K562 (cell line): ENCODE data around the gene PPT2. TPM values are rescaled to one million over a fixed set of nuclear protein-coding genes. Genes with fewer than 3 reads are reported as not detected.

Source experiments
- ATAC-seq: fragments of 200-7000 bp; cut with Tn5 transposase; 3 replicates; pipeline ENCODE4 v1.9.1; 2020; ENCODE audit warnings: moderate library complexity
- BruUV-seq: library from RNA; stranded (reverse); fragments of 400-500 nt; replicated peaks from 2 replicates; lab custom pipeline; 2021; lab: Mats Ljungman, UMichigan
- CTCF ChIA-PET: fragments of 300-600 bp; formaldehyde crosslinking; extraction: SDS; loops from one replicate; lab custom pipeline; 2021; ENCODE audit warnings: low intra/inter-chr PET ratio; lab: Yijun Ruan, JAX
- POLR2A ChIA-PET: fragments of 300-600, 350-650 bp; sonication (Branson Sonifier 250); formaldehyde crosslinking; extraction: SDS; loops from one replicate; lab custom pipeline; 2021; ENCODE audit warnings: antibody characterized with exemption, inconsistent platforms; lab: Yijun Ruan, JAX
- DNase-seq, 4 experiments: peaks; one replicate each; pipeline versions ENCODE4 v3.0.0 to v3.0.0-alpha.2; 2011 to 2018; ENCODE audit warnings: low spot score in 3 of 4, mixed read lengths in 3 of 4; ENCODE audit errors: extremely low read depth in 1 of 4
- FAIRE-seq: peaks from 2 replicates; lab custom pipeline; 2011; peaks lifted over from hg19 to GRCh38; lab: Jason Lieb, UNC
- H2AFZ ChIP-seq: 2 replicates; pipeline ENCODE4 v1.6.0; 2011; ENCODE audit warnings: low read depth, low read length, control low read depth, inconsistent platforms
- H3K27ac ChIP-seq: fragments of 200-600 bp; 3 replicates; pipeline ENCODE4 v1.8.0; 2011; ENCODE audit warnings: low read depth, mild to moderate bottlenecking, control low read depth, inconsistent platforms, low read length, moderate library complexity, mixed read lengths; ENCODE audit errors: extremely low read depth
- H3K27me3 ChIP-seq, 2 experiments: fragments of 300-600 bp in 1 of 2; 2 replicates in 1 of 2; 3 replicates in 1 of 2; pipeline versions ENCODE4 v1.6.0 to v1.8.0; 2011; ENCODE audit warnings: inconsistent platforms in 2 of 2, low read length in 2 of 2, mild to moderate bottlenecking in 1 of 2, mixed read lengths in 1 of 2, moderate library complexity in 1 of 2; ENCODE audit not compliant: control insufficient read depth in 2 of 2, insufficient read depth in 2 of 2
- H3K36me3 ChIP-seq: fragments of 300-600 bp; 3 replicates; pipeline ENCODE4 v1.8.0; 2011; ENCODE audit warnings: mild to moderate bottlenecking, low read length, inconsistent platforms; ENCODE audit not compliant: control insufficient read depth, insufficient read depth
- H3K4me1 ChIP-seq, 2 experiments: fragments of 200-600 bp in 1 of 2; replicated peaks in 1 of 2; 2 replicates in 1 of 2; 3 replicates in 1 of 2; pipeline versions ENCODE4 v1.5.1 to v1.8.0; 2011; ENCODE audit warnings: inconsistent platforms in 2 of 2, low read length in 2 of 2, mild to moderate bottlenecking in 1 of 2, mixed read lengths in 1 of 2, moderate library complexity in 1 of 2; ENCODE audit not compliant: control insufficient read depth in 2 of 2, insufficient read depth in 2 of 2
- H3K4me2 ChIP-seq: 2 replicates; pipeline ENCODE4 v1.6.1; 2011; ENCODE audit warnings: low read length, control low read depth, inconsistent platforms, mixed read lengths; ENCODE audit not compliant: insufficient read depth
- H3K4me3 ChIP-seq: fragments of 200-600 bp; sonication (generic), shearing (Covaris generic); 2 replicates; pipeline ENCODE4 v1.5.1; 2016; ENCODE audit warnings: control low read depth, inconsistent platforms
- H3K79me2 ChIP-seq: fragments of 200-600 bp; 3 replicates; pipeline ENCODE4 v1.8.0; 2011; ENCODE audit warnings: low read length, inconsistent platforms; ENCODE audit not compliant: control insufficient read depth, insufficient read depth
- H3K9ac ChIP-seq, 2 experiments: 2 replicates each; pipeline versions ENCODE4 v1.6.0 to v1.6.1; 2011; ENCODE audit warnings: low read depth in 2 of 2, low read length in 2 of 2, control low read depth in 1 of 2, inconsistent platforms in 1 of 2, mild to moderate bottlenecking in 1 of 2, mixed read lengths in 1 of 2; ENCODE audit not compliant: insufficient read depth in 1 of 2
- H3K9me1 ChIP-seq: one replicate; pipeline ENCODE4 v1.6.0; 2011; ENCODE audit warnings: inconsistent platforms, mild to moderate bottlenecking, low read length, moderate library complexity; ENCODE audit not compliant: control insufficient read depth, insufficient read depth
- H3K9me3 ChIP-seq: replicated peaks from 2 replicates; pipeline ENCODE4 v1.5.1; 2011; ENCODE audit warnings: low read depth, low read length, inconsistent platforms; ENCODE audit not compliant: control insufficient read depth, insufficient read depth
- H4K20me1 ChIP-seq: replicated peaks from 2 replicates; pipeline ENCODE4 v1.6.1; 2011; ENCODE audit warnings: low read length, inconsistent platforms, mixed read lengths; ENCODE audit not compliant: control insufficient read depth, insufficient read depth
- AFF4 ChIP-seq: sonication (generic); formaldehyde crosslinking; IDR thresholded peaks from 2 replicates; pipeline ENCODE4 v1.8.0; 2023; ENCODE audit warnings: mild to moderate bottlenecking, missing genetic modification reagents
- BRCA1 ChIP-seq, 2 experiments: fragments of 450-650 bp in 1 of 2; sonication (generic) in 1 of 2; formaldehyde crosslinking in 1 of 2; IDR thresholded peaks; 2 replicates each; pipeline versions ENCODE4 v1.5.0 to v1.6.1; 2017 to 2020; ENCODE audit warnings: mild to moderate bottlenecking in 1 of 2, missing genetic modification reagents in 1 of 2
- C11orf30 ChIP-seq: fragments of 450-650 bp; IDR thresholded peaks from 2 replicates; pipeline ENCODE4 v1.6.1; 2016; ENCODE audit warnings: low read depth, mild to moderate bottlenecking
- CCAR2 ChIP-seq: fragments of 200-400 bp; formaldehyde crosslinking; IDR thresholded peaks from 2 replicates; pipeline ENCODE4 v1.6.1; 2017; ENCODE audit warnings: mild to moderate bottlenecking, low read depth, low read length
- FIP1L1 ChIP-seq: fragments of 200-400 bp; formaldehyde crosslinking; IDR thresholded peaks from 2 replicates; pipeline ENCODE4 v1.6.1; 2018; ENCODE audit warnings: mild to moderate bottlenecking, low read depth, low read length; ENCODE audit not compliant: poor library complexity, severe bottlenecking
- NCOR1 ChIP-seq: fragments of 450-650 bp; IDR thresholded peaks from 2 replicates; pipeline ENCODE4 v1.6.1; 2016; ENCODE audit warnings: mild to moderate bottlenecking, moderate library complexity
- POLR2A ChIP-seq: fragments of 450-650 bp; conservative IDR thresholded peaks from 2 replicates; pipeline ENCODE4 v1.6.1; 2016
- POLR2B ChIP-seq: fragments of 450-650 bp; IDR thresholded peaks from 2 replicates; pipeline ENCODE4 v1.6.1; 2018; ENCODE audit warnings: low read depth; ENCODE audit not compliant: partially characterized antibody
- RB1 ChIP-seq: fragments of 450-650 bp; IDR thresholded peaks from 2 replicates; pipeline ENCODE4 v1.6.1; 2017; ENCODE audit warnings: low read depth, mild to moderate bottlenecking
- STAG1 ChIP-seq: sonication (generic); formaldehyde crosslinking; IDR thresholded peaks from 2 replicates; pipeline ENCODE4 v1.5.0; 2020; ENCODE audit warnings: missing genetic modification reagents, borderline replicate concordance
- SUPT5H ChIP-seq: fragments of 450-650 bp; IDR thresholded peaks from 2 replicates; pipeline ENCODE4 v1.6.1; 2016
- ZC3H11A ChIP-seq: IDR thresholded peaks from 2 replicates; pipeline ENCODE4 v1.6.1; 2012; ENCODE audit warnings: low read depth, low read length, improper control_type of control experiment
- ZKSCAN8 ChIP-seq: fragments of 200-800 bp; sonication (Bioruptor generic); IDR thresholded peaks from 2 replicates; pipeline ENCODE4 v1.6.1; 2016; ENCODE audit warnings: missing genetic modification characterization, missing compliant biosample characterization
- WGBS: fragments of 100-300 bp; shearing (Covaris generic); methylation state at CpG from one replicate; pipeline ENCODE4 v1.1.6; 2016; ENCODE audit warnings: low coverage, mixed read lengths; ENCODE audit not compliant: insufficient coverage; ENCODE audit errors: missing lambda C conversion rate; 5-methylcytosine and 5-hydroxymethylcytosine counted together
- in situ Hi-C: fragments of 300-500 bp; cut with MboI; formaldehyde crosslinking; loops from 4 replicates; pipeline ENCODE4 v1.15.0; 2018; ENCODE audit warnings: inconsistent platforms, mixed read lengths
- intact Hi-C: fragments of 100-400 bp; cut with micrococcal nuclease; formaldehyde crosslinking; loops from 2 replicates; pipeline ENCODE4 v1.14.2; 2022
- polyA plus RNA-seq, 8 experiments: library from polyadenylated mRNA; depleted of rRNA in 4 of 8; stranded (reverse) in 5 of 8; unstranded in 3 of 8; fragments of >200 nt; fragmentation: Nextera tagmentation in 2 of 8; fragmentation: Illumina TruSeq in 1 of 8; extraction: Ambion mirVana in 2 of 8; extraction: Trizol in 1 of 8; gene quantifications; 2 replicates each; pipeline versions ENCODE4 v1.2.1 to v1.2.3, GENCODE V29; 2011 to 2014; ENCODE audit warnings: inconsistent platforms in 1 of 8, missing spikeins in 1 of 8
- total RNA-seq, 7 experiments: library from RNA; depleted of rRNA in 6 of 7; stranded (reverse); fragments of >200 nt in 6 of 7; fragmentation: Illumina TruSeq in 2 of 7; extraction: Trizol in 2 of 7; gene quantifications; 2 replicates each; pipeline versions ENCODE4 v1.2.1 to v1.2.3, GENCODE V29; 2011 to 2021; ENCODE audit warnings: low replicate concordance in 1 of 7
- TF ChIP-seq, protein P1 (sequence below): sonication (generic); formaldehyde crosslinking; IDR thresholded peaks from 2 replicates; pipeline ENCODE4 v1.8.0; 2022; ENCODE audit warnings: mild to moderate bottlenecking, missing genetic modification reagents

The PPT2 gene
- total and polyA plus RNA-seq, 9 of the 15 experiments (the other 6 are each of a cell fraction or from before 2014, with no cell fraction given), result 27.4 to 98.8 (median 69.9) TPM

GRCh38 chr6:32109765-32110160 lies 44.2 kb upstream of the PPT2 start:
- ATAC-seq (no peak; the same call in 2 of the 3 replicates), DNase-seq (no peak), FAIRE-seq (no peak)
- H3K9ac ChIP-seq, result peak overlapping the region in 1 of 2 experiments; percentile 22; a peak in 1 of 4 replicates
- in situ Hi-C loops, result no loop called here
- ChIA-PET CTCF (interaction anchor here (0.6 kb wide), 2 partner anchors 10 to 1244 kb away, joined by 3 to 4 read pairs; no protein-coding TSS in a partner anchor), POLR2A (interaction anchor here (1.0 to 4.9 kb wide), 7 partner anchors 8 to 158 kb away, joined by 3 to 38 read pairs (median 7); no protein-coding TSS in a partner anchor)
- peaks cover 29 to 43% of the 10 kb centered on the region in 2 experiments for H3K4me1 ChIP-seq
- no peaks in the 10 kb centered on the region for H3K9me3 ChIP-seq
- intact Hi-C loops, result loop anchor here (10.0 kb wide), 1 partner anchor 305 kb away; no protein-coding TSS in a partner anchor
- no peaks in the 10 kb centered on the region for H3K36me3 ChIP-seq
- no peaks in the 10 kb centered on the region for H3K9me1 ChIP-seq
- no peak overlapping the region for H3K4me2 ChIP-seq
- no peak overlapping the region for H3K27ac ChIP-seq
- H3K79me2 ChIP-seq, result no peaks in the 10 kb centered on the region
- H3K4me3 ChIP-seq, result no peak overlapping the region
- no peak overlapping the region for H2AFZ ChIP-seq
- peaks cover 0 to 13% of the 10 kb centered on the region in 2 experiments; a peak in 2 of 5 replicates for H3K27me3 ChIP-seq
- no peaks in the 10 kb centered on the region for H4K20me1 ChIP-seq
- WGBS, result 26% methylated on average over 6 of the region's 6 CpGs
- BruUV-seq, result no TSS peak
- TF ChIP-seq, protein P1, sequence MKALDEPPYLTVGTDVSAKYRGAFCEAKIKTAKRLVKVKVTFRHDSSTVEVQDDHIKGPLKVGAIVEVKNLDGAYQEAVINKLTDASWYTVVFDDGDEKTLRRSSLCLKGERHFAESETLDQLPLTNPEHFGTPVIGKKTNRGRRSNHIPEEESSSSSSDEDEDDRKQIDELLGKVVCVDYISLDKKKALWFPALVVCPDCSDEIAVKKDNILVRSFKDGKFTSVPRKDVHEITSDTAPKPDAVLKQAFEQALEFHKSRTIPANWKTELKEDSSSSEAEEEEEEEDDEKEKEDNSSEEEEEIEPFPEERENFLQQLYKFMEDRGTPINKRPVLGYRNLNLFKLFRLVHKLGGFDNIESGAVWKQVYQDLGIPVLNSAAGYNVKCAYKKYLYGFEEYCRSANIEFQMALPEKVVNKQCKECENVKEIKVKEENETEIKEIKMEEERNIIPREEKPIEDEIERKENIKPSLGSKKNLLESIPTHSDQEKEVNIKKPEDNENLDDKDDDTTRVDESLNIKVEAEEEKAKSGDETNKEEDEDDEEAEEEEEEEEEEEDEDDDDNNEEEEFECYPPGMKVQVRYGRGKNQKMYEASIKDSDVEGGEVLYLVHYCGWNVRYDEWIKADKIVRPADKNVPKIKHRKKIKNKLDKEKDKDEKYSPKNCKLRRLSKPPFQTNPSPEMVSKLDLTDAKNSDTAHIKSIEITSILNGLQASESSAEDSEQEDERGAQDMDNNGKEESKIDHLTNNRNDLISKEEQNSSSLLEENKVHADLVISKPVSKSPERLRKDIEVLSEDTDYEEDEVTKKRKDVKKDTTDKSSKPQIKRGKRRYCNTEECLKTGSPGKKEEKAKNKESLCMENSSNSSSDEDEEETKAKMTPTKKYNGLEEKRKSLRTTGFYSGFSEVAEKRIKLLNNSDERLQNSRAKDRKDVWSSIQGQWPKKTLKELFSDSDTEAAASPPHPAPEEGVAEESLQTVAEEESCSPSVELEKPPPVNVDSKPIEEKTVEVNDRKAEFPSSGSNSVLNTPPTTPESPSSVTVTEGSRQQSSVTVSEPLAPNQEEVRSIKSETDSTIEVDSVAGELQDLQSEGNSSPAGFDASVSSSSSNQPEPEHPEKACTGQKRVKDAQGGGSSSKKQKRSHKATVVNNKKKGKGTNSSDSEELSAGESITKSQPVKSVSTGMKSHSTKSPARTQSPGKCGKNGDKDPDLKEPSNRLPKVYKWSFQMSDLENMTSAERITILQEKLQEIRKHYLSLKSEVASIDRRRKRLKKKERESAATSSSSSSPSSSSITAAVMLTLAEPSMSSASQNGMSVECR, result no peak
- TF ChIP-seq C11orf30 (no peak), CCAR2 (no peak), STAG1 (CRISPR knock-in tag) (0 out of 2 replicates have a peak, but pooled peaks have one; percentile 22), POLR2B (peak; percentile 7), ZKSCAN8 (CRISPR knock-in tag) (no peak), FIP1L1 (no peak), POLR2A (0 out of 2 replicates have a peak, but pooled peaks have one; percentile 20), BRCA1 (IDR thresholded peaks at IDR 0.05) (no peak), BRCA1 (CRISPR knock-in tag; IDR thresholded peaks at IDR 0.05) (no peak), AFF4 (CRISPR knock-in tag) (0 out of 2 replicates have a peak, but pooled peaks have one; percentile 26), RB1 (no peak), ZC3H11A (no peak), NCOR1 (no peak), SUPT5H (peak; percentile 32; the same call in 1 of the 2 replicates)
